ENCODE data around the gene PNPLA2. TPM values are rescaled to one million over a fixed set of nuclear protein-coding genes. Genes with fewer than 3 reads are reported as not detected.

PNPLA2 gene
- total RNA-seq, 4 donors from 2014 or later, result 71.8 to 254 (median 163) TPM

GRCh38 chr11:843086-843734, 24.5 kb downstream of the PNPLA2 start:
- H3K4me1 ChIP-seq, result peaks cover 10 to 65% (median 25%) of the 10 kb centered on the region in 4 donors
- H3K27me3 ChIP-seq, result no peaks in the 10 kb centered on the region
- no peak for DNase-seq
- peak overlapping the region; percentile 72 to 99 (median 94) for H3K4me3 ChIP-seq
- H3K9me3 ChIP-seq, result no peaks in the 10 kb centered on the region
- H3K36me3 ChIP-seq, result peaks cover 0 to 22% (median 0%) of the 10 kb centered on the region in 3 donors
- TF ChIP-seq POLR2A (IDR thresholded peaks at IDR 0.05) (no peak), CTCF (IDR thresholded peaks at IDR 0.05) (no peak)
- H3K27ac ChIP-seq, result peak overlapping the region; percentile 88 to 96 (median 92)

- Histone ChIP-seq H3K4me3 (peak overlapping the region; percentile 72 to 99 (median 94)), H3K27me3 (peaks cover 0 to 5% of the 10 kb centered on the region in 2 donors), H3K36me3 (peaks cover 0 to 14% (median 0%) of the 10 kb centered on the region in 3 donors), H3K9me3 (no peaks in the 10 kb centered on the region), H3K4me1 (peaks cover 10 to 65% (median 33%) of the 10 kb centered on the region in 4 donors), H3K27ac (peak overlapping the region; percentile 88 to 96 (median 92))
- peak; percentile 59 to 90 (median 77) for DNase-seq
- TF ChIP-seq CTCF (IDR thresholded peaks at IDR 0.05) (no peak), POLR2A (IDR thresholded peaks at IDR 0.05) (no peak)
These were observed 25.3 kb downstream of the PNPLA2 start for GRCh38 chr11:843818-844692.

- Histone ChIP-seq H3K9me3 (no peaks in the 10 kb centered on the region), H3K27ac (peak overlapping the region; percentile 88 to 96 (median 92)), H3K27me3 (peaks cover 0 to 10% of the 10 kb centered on the region in 2 donors), H3K36me3 (peaks cover 0 to 5% (median 0%) of the 10 kb centered on the region in 3 donors), H3K4me1 (peaks cover 10 to 69% (median 38%) of the 10 kb centered on the region in 4 donors), H3K4me3 (peak overlapping the region; percentile 12 to 95 (median 82))
- peak; percentile 47 to 85 (median 75) for DNase-seq
- TF ChIP-seq POLR2A (IDR thresholded peaks at IDR 0.05) (no peak), CTCF (IDR thresholded peaks at IDR 0.05) (no peak)
These were observed 26.3 kb downstream of the PNPLA2 start for GRCh38 chr11:844693-845644.

GRCh38 chr11:845872-846495, 27.3 kb downstream of the PNPLA2 start:
- H3K9me3 ChIP-seq, result no peaks in the 10 kb centered on the region

More at GRCh38 chr11:845872-846495, 27.3 kb downstream of the PNPLA2 start:
- no peak for DNase-seq
- H3K4me3 ChIP-seq, result no peak overlapping the region
- peaks cover 10 to 70% (median 34%) of the 10 kb centered on the region in 4 donors for H3K4me1 ChIP-seq
- peak overlapping the region in 2 of 4 donors; percentile 89 to 96 for H3K27ac ChIP-seq
- TF ChIP-seq POLR2A (IDR thresholded peaks at IDR 0.05), result no peak
- no peak for TF ChIP-seq CTCF (IDR thresholded peaks at IDR 0.05)
- H3K27me3 ChIP-seq, result peaks cover 0 to 10% of the 10 kb centered on the region in 2 donors
- no peaks in the 10 kb centered on the region for H3K36me3 ChIP-seq

Data from Peyer's patch (tissue), 4 donors.